ENCODE results near the gene CLNK. TPM values are rescaled to one million over a fixed set of nuclear protein-coding genes. Genes with fewer than 3 reads are reported as not detected.

CLNK gene
- total RNA-seq, 1 experiment from 2014 or later = not detected

- Histone ChIP-seq H3K9me3 (ENCODE audit: control insufficient read depth in 1 of 2, insufficient read depth in 1 of 2, low read depth in 1 of 2, low read length in 2 of 2) (no peaks in the 10 kb centered on the region), H3K27ac (ENCODE audit: low read depth, low read length) (no peak overlapping the region), H4K20me1 (ENCODE audit: insufficient read depth) (no peaks in the 10 kb centered on the region), H3K4me2 (ENCODE audit: low read length) (no peak overlapping the region), H3K27me3 (ENCODE audit: insufficient read depth, low read length) (no peaks in the 10 kb centered on the region), H3K79me2 (ENCODE audit: insufficient read depth, low read length) (no peaks in the 10 kb centered on the region), H3K4me1 (ENCODE audit: control insufficient read depth in 1 of 2, insufficient read depth in 2 of 2, low read length in 2 of 2) (peaks cover 10 to 18% of the 10 kb centered on the region in 2 experiments), H3K4me3 (replicated peaks in 1 of 2; ENCODE audit: low read depth in 1 of 2, low read length in 2 of 2) (no peak overlapping the region), H3K36me3 (ENCODE audit: control insufficient read depth in 1 of 2, insufficient read depth in 2 of 2, low read length in 2 of 2) (no peaks in the 10 kb centered on the region), H3K9me2 (ENCODE audit: insufficient read depth) (no peaks in the 10 kb centered on the region), H3K9ac (ENCODE audit: low read length) (no peak overlapping the region), H2AFZ (ENCODE audit: low read depth, low read length, poor library complexity, severe bottlenecking) (no peak overlapping the region)
- BruUV-seq (replicated peaks) = no TSS peak
- no peak for DNase-seq (ENCODE audit: low read depth, low spot score)
- ChIA-PET CTCF (interaction anchor here (1.4 kb wide), 1 partner anchor 364 kb away, joined by 3 read pairs; no protein-coding TSS in a partner anchor), POLR2A (no interaction called here), RAD21 (ENCODE audit: low non-redundant PET in 1 of 2, low total read pairs in 2 of 2, uncharacterized antibody in 2 of 2, unreplicated experiment in 2 of 2) (no interaction called here)
- ATAC-seq = no peak
- no peak for TF ChIP-seq FOSL1 (IDR thresholded peaks at IDR 0.05; ENCODE audit: low read depth)
- no peak for TF ChIP-seq ATF3 (IDR thresholded peaks at IDR 0.05)
- TF ChIP-seq SRF (IDR thresholded peaks at IDR 0.05; ENCODE audit: low read depth) = no peak
- TF ChIP-seq YY1 (IDR thresholded peaks at IDR 0.05; ENCODE audit: extremely low read depth, insufficient replicate concordance, low read depth, low read length) = no peak
- TF ChIP-seq ZNF274 (IDR thresholded peaks at IDR 0.05; ENCODE audit: low read depth, low read length) = no peak
- no peak for TF ChIP-seq TCF7L2 (IDR thresholded peaks at IDR 0.05; ENCODE audit: borderline replicate concordance, extremely low read depth, insufficient read depth, insufficient read length)
- TF ChIP-seq POLR2AphosphoS5 (IDR thresholded peaks at IDR 0.05; ENCODE audit: low read depth, low read length) = no peak
- no peak for TF ChIP-seq REST (IDR thresholded peaks at IDR 0.05; ENCODE audit: low read depth)
- no peak for TF ChIP-seq EZH2phosphoT487 (IDR thresholded peaks at IDR 0.05; ENCODE audit: borderline replicate concordance)
- no peak for TF ChIP-seq CEBPB (IDR thresholded peaks at IDR 0.05; ENCODE audit: low read depth)
- no peak for TF ChIP-seq SIN3A (IDR thresholded peaks at IDR 0.05; ENCODE audit: low read depth)
- TF ChIP-seq RAD21 (IDR thresholded peaks at IDR 0.05; ENCODE audit: low read depth) = no peak
- TF ChIP-seq CTCF (IDR thresholded peaks at IDR 0.05 in 2 of 3, conservative IDR thresholded peaks at IDR 0.05 in 1 of 3; ENCODE audit: borderline replicate concordance in 1 of 3, insufficient read depth in 1 of 3, low read depth in 2 of 3, low read length in 2 of 3) = no peak
- intact Hi-C loops (cut with micrococcal nuclease) = no loop called here
Observed at GRCh38 chr4:10521424-10521823, 163.1 kb downstream of the CLNK start.

Measured in HCT116 (cell line).